Astrocyte (in vitro differentiated cells and primary cell): ENCODE results near the gene LORICRIN. TPM values are rescaled to one million over a fixed set of nuclear protein-coding genes. Genes with fewer than 3 reads are reported as not detected.
"Not testable (repeated sequence)": the region's sequence is repeated elsewhere in the genome, so short reads cannot be mapped to it uniquely, and the experiment has no call there.

Source experiments
- DNase-seq: peaks from one replicate; pipeline ENCODE4 v3.0.0-alpha.2; 2010; ENCODE audit warnings: low read depth
- FAIRE-seq: peaks from 2 replicates; lab custom pipeline; 2011; peaks lifted over from hg19 to GRCh38; lab: Jason Lieb, UNC
- H2AFZ ChIP-seq: 2 replicates; pipeline ENCODE4 v1.6.0; 2012; ENCODE audit warnings: low read depth, low read length, inconsistent platforms
- H3K27ac ChIP-seq: 2 replicates; pipeline ENCODE4 v1.5.1; 2011; ENCODE audit warnings: low read depth, low read length, inconsistent platforms
- H3K27me3 ChIP-seq: 2 replicates; pipeline ENCODE4 v1.6.0; 2011; ENCODE audit warnings: low read length, inconsistent platforms; ENCODE audit not compliant: insufficient read depth
- H3K36me3 ChIP-seq: 2 replicates; pipeline ENCODE4 v1.5.1; 2011; ENCODE audit warnings: low read length, inconsistent platforms; ENCODE audit not compliant: insufficient read depth
- H3K4me1 ChIP-seq: 2 replicates; pipeline ENCODE4 v1.5.1; 2011; ENCODE audit warnings: low read length, inconsistent platforms; ENCODE audit not compliant: insufficient read depth
- H3K4me2 ChIP-seq: 2 replicates; pipeline ENCODE4 v1.6.0; 2012; ENCODE audit warnings: low read length, inconsistent platforms
- H3K4me3 ChIP-seq: 2 replicates; pipeline ENCODE4 v1.5.1; 2011; ENCODE audit warnings: low read depth, mild to moderate bottlenecking, low read length, inconsistent platforms; ENCODE audit not compliant: insufficient read depth
- H3K79me2 ChIP-seq: 2 replicates; pipeline ENCODE4 v1.6.0; 2012; ENCODE audit warnings: mild to moderate bottlenecking, low read length, inconsistent platforms; ENCODE audit not compliant: insufficient read depth
- H3K9ac ChIP-seq: 2 replicates; pipeline ENCODE4 v1.6.0; 2012; ENCODE audit warnings: mild to moderate bottlenecking, low read length, inconsistent platforms
- H3K9me3 ChIP-seq: 2 replicates; pipeline ENCODE4 v1.5.1; 2012; ENCODE audit warnings: low read depth, mild to moderate bottlenecking, low read length, inconsistent platforms; ENCODE audit not compliant: insufficient read depth
- H4K20me1 ChIP-seq: 2 replicates; pipeline ENCODE4 v1.6.0; 2012; ENCODE audit warnings: low read length, inconsistent platforms; ENCODE audit not compliant: insufficient read depth
- H3K27ac Mint-ChIP-seq: one replicate; pipeline ENCODE4 v1.8.0; 2021; ENCODE audit warnings: mild to moderate bottlenecking, mixed read lengths; ENCODE audit not compliant: unreplicated experiment
- H3K27me3 Mint-ChIP-seq: one replicate; pipeline ENCODE4 v1.8.0; 2021; ENCODE audit warnings: low read depth, mixed read lengths; ENCODE audit not compliant: unreplicated experiment
- H3K36me3 Mint-ChIP-seq: one replicate; pipeline ENCODE4 v1.8.0; 2021; ENCODE audit warnings: low read depth, mixed read lengths; ENCODE audit not compliant: unreplicated experiment
- H3K4me1 Mint-ChIP-seq: one replicate; pipeline ENCODE4 v1.8.0; 2021; ENCODE audit warnings: low read depth, mixed read lengths; ENCODE audit not compliant: unreplicated experiment
- H3K4me3 Mint-ChIP-seq: one replicate; pipeline ENCODE4 v1.8.0; 2021; ENCODE audit warnings: mild to moderate bottlenecking, moderate library complexity, mixed read lengths; ENCODE audit not compliant: unreplicated experiment
- H3K9me3 Mint-ChIP-seq: one replicate; pipeline ENCODE4 v1.8.0; 2021; ENCODE audit warnings: mild to moderate bottlenecking, mixed read lengths; ENCODE audit not compliant: unreplicated experiment
- EZH2 ChIP-seq: IDR thresholded peaks from 2 replicates; pipeline ENCODE4 v1.6.1; 2012; ENCODE audit warnings: mild to moderate bottlenecking, low read length, inconsistent platforms; ENCODE audit not compliant: insufficient read depth
- total RNA-seq: library from RNA; stranded (reverse); gene quantifications from 2 replicates; pipeline ENCODE4 v1.2.1, GENCODE V29; 2021
- TF ChIP-seq, protein P1 (sequence below): IDR thresholded peaks from 2 replicates; pipeline ENCODE4 v1.5.1; 2011; ENCODE audit warnings: low read depth, mild to moderate bottlenecking, inconsistent platforms, low read length, moderate library complexity; ENCODE audit not compliant: insufficient read depth

The LORICRIN gene
- total RNA-seq, 1 donor from 2014 or later, result not detected

DNA sequence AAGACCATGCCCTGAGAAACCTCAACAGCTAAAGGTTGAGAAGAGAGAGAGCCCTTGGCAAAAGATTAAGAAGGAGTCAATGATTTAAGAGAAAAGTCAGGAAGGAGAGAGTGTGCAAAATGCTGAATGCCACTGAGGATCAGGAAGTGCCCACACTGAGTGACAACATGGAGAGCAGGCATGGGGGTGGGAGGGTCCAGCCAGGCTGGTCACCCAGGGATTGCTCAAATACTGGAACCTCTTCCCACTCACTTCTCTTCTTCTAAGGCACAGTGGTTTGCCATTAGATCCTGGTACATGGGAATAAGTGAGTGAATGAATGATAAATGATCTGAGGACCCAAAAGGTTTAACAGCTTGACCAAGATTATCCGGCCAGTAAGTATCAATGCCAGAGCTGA, 31.0 kb upstream of the LORICRIN start:
- Histone ChIP-seq H3K36me3 (no peaks in the 10 kb centered on the region), H3K9me3 (no peaks in the 10 kb centered on the region), H4K20me1 (no peaks in the 10 kb centered on the region), H2AFZ (no peak overlapping the region), H3K27ac (no peak overlapping the region), H3K27me3 (no peaks in the 10 kb centered on the region), H3K79me2 (no peaks in the 10 kb centered on the region), H3K9ac (no peak overlapping the region), H3K4me2 (no peak overlapping the region), H3K4me1 (no peaks in the 10 kb centered on the region), H3K4me3 (no peak overlapping the region)
- H3K9me3 Mint-ChIP-seq, result no peaks in the 10 kb centered on the region
- H3K4me1 Mint-ChIP-seq, result no peaks in the 10 kb centered on the region
- TF ChIP-seq, protein P1, sequence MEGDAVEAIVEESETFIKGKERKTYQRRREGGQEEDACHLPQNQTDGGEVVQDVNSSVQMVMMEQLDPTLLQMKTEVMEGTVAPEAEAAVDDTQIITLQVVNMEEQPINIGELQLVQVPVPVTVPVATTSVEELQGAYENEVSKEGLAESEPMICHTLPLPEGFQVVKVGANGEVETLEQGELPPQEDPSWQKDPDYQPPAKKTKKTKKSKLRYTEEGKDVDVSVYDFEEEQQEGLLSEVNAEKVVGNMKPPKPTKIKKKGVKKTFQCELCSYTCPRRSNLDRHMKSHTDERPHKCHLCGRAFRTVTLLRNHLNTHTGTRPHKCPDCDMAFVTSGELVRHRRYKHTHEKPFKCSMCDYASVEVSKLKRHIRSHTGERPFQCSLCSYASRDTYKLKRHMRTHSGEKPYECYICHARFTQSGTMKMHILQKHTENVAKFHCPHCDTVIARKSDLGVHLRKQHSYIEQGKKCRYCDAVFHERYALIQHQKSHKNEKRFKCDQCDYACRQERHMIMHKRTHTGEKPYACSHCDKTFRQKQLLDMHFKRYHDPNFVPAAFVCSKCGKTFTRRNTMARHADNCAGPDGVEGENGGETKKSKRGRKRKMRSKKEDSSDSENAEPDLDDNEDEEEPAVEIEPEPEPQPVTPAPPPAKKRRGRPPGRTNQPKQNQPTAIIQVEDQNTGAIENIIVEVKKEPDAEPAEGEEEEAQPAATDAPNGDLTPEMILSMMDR, result no peak
- DNase-seq, result no peak
- H3K27ac Mint-ChIP-seq, result no peak overlapping the region
- FAIRE-seq, result no peak
- peaks cover 12% of the 10 kb centered on the region for H3K27me3 Mint-ChIP-seq
- H3K36me3 Mint-ChIP-seq, result no peaks in the 10 kb centered on the region
- no peak overlapping the region for H3K4me3 Mint-ChIP-seq

DNA sequence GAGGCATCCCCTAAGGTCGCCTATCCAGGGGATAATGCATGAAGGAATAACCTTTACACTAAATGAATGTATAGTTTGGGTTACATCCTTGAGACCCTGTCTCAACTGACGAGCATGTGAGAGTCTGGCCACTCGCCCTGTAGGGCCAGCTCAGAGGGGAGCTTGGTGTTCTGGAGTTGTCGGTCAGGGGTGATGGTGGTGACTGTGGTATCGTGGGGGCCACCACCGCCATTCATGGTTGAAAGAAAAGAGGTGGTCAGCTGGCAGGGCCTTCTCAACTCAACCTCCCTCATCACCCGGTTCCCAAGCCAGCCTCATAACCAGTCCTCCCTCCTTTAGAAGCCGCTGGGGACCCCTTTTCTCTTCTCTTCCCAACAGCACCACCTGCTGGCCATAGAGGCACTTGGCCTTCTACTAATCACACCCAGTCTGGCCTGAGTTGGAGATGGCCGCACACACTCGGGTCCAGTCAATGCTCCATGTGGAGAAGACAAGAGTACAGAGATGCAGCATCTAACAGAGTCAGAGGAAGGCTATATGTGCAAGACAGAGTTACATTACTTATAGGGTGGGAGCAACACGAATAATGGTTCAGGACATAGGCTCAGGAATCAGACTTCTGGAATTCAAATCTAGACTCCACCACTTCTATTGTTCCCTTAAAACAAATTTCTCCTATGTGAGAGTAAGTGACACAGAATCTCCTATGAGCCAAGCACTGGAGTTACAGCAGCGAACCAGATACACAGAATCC, 30.2 kb upstream of the LORICRIN start:
- H4K20me1 ChIP-seq, H3K79me2 ChIP-seq, H3K9ac ChIP-seq, DNase-seq, H3K9me3 ChIP-seq, H3K27ac ChIP-seq, H3K4me1 ChIP-seq, H3K27ac Mint-ChIP-seq, H3K27me3 Mint-ChIP-seq, H3K4me1 Mint-ChIP-seq, H3K36me3 ChIP-seq, H3K4me3 Mint-ChIP-seq, H3K4me2 ChIP-seq, H3K36me3 Mint-ChIP-seq, H2AFZ ChIP-seq, H3K4me3 ChIP-seq, H3K9me3 Mint-ChIP-seq, H3K27me3 ChIP-seq: not testable (repeated sequence)
- TF ChIP-seq, protein P1, result peak; percentile 36
- FAIRE-seq, result peak; percentile 39

DNA sequence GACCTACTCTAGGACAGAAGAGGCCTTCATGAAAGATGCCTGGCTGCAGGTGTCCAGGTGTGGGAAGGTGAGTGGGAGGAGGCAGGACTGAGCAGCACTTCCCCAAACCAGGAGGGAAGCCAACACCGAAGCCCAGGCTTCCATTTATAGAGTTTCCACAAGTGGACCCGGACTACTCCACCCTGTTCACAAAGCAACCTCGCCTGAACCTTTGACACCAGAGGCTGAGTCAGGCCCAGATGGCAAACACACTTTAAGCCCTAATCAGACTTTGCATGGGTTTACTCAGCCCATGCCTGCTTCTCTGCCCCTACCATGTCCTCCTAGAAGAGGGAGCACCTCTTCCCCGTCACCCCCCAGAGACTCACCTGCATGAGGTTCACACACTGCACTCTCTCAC, 28.1 kb upstream of the LORICRIN start:
- Histone ChIP-seq H3K4me1 (no peaks in the 10 kb centered on the region), H3K4me2 (no peak overlapping the region), H3K36me3 (no peaks in the 10 kb centered on the region), H4K20me1 (no peaks in the 10 kb centered on the region), H3K9ac (no peak overlapping the region), H3K79me2 (no peaks in the 10 kb centered on the region), H3K4me3 (no peak overlapping the region), H3K27ac (no peak overlapping the region), H3K27me3 (no peaks in the 10 kb centered on the region), H2AFZ (no peak overlapping the region), H3K9me3 (no peaks in the 10 kb centered on the region)
- Mint-ChIP-seq H3K9me3 (no peaks in the 10 kb centered on the region), H3K27me3 (peaks cover 7% of the 10 kb centered on the region), H3K36me3 (no peaks in the 10 kb centered on the region), H3K27ac (no peak overlapping the region), H3K4me1 (no peaks in the 10 kb centered on the region), H3K4me3 (no peak overlapping the region)
- TF ChIP-seq, protein P1, result no peak
- TF ChIP-seq EZH2, result no peak
- DNase-seq, result no peak
- FAIRE-seq, result no peak
